ENCODE data around the gene FCMR. TPM values are rescaled to one million over a fixed set of nuclear protein-coding genes. Genes with fewer than 3 reads are reported as not detected.

Gene FCMR
- total RNA-seq, 4 donors from 2014 or later = 1.8 to 3.1 (median 2.6) TPM

- no peaks in the 10 kb centered on the region for H3K36me3 ChIP-seq
- no peaks in the 10 kb centered on the region for H3K27me3 ChIP-seq
- TF ChIP-seq EP300 (IDR thresholded peaks at IDR 0.05) (no peak), POLR2A (IDR thresholded peaks at IDR 0.05) (no peak), CTCF (IDR thresholded peaks at IDR 0.05) (no peak)
- H3K9me3 ChIP-seq = peaks cover 0 to 7% (median 0%) of the 10 kb centered on the region in 4 donors
- H3K4me3 ChIP-seq = no peak overlapping the region
- no peaks in the 10 kb centered on the region for H3K4me1 ChIP-seq
- no peak for DNase-seq (ENCODE audit: low spot score in 2 of 2)
- 85 to 87% methylated on average over 3 of the region's 3 CpGs for WGBS, 2 donors
- H3K27ac ChIP-seq = no peak overlapping the region
These were observed 49.6 kb downstream of the FCMR start for GRCh38 chr1:206872139-206872538.

- H3K9me3 ChIP-seq = no peaks in the 10 kb centered on the region
- no peaks in the 10 kb centered on the region for H3K27me3 ChIP-seq
- no peak for DNase-seq (ENCODE audit: low spot score in 2 of 2)
- H3K4me1 ChIP-seq = peaks cover 0 to 8% (median 0%) of the 10 kb centered on the region in 4 donors
- no peaks in the 10 kb centered on the region for H3K36me3 ChIP-seq
- 44 to 47% methylated on average over 1 of the region's 1 CpG for WGBS, 2 donors
- TF ChIP-seq CTCF (IDR thresholded peaks at IDR 0.05) = no peak
- no peak for TF ChIP-seq POLR2A (IDR thresholded peaks at IDR 0.05)
- no peak for TF ChIP-seq EP300 (IDR thresholded peaks at IDR 0.05)
- H3K4me3 ChIP-seq = no peak overlapping the region
- no peak overlapping the region for H3K27ac ChIP-seq
These were observed 53.5 kb downstream of the FCMR start for GRCh38 chr1:206868264-206868663.

DNA sequence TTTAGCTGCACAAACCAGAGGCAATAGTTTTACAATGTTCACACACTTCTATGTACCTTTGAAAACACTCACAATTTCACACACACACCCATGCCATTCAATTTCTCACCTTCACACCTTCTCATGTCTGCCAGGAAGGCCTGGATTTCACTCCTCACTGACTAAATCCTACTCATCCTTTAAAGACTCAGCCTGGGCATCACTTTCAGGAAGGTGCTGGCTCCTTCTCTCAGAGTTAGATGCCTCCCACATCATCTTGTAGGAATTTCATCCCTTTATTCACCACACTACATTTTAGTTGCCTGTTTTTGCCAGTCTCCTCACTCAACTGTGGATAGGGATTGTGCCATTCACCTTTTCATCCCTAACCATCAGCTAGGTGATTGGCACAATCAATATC, 54.0 kb downstream of the FCMR start:
- Histone ChIP-seq H3K4me3 (no peak overlapping the region), H3K36me3 (no peaks in the 10 kb centered on the region), H3K27ac (no peak overlapping the region), H3K27me3 (no peaks in the 10 kb centered on the region), H3K9me3 (no peaks in the 10 kb centered on the region), H3K4me1 (peaks cover 0 to 8% (median 0%) of the 10 kb centered on the region in 4 donors)
- DNase-seq (ENCODE audit: low spot score in 2 of 2) = no peak
- TF ChIP-seq CTCF (IDR thresholded peaks at IDR 0.05) = no peak
- TF ChIP-seq POLR2A (IDR thresholded peaks at IDR 0.05) = no peak
- no peak for TF ChIP-seq EP300 (IDR thresholded peaks at IDR 0.05)

- H3K4me1 ChIP-seq = peaks cover 0 to 8% (median 0%) of the 10 kb centered on the region in 4 donors
- H3K27me3 ChIP-seq = no peaks in the 10 kb centered on the region
- TF ChIP-seq CTCF (IDR thresholded peaks at IDR 0.05) = no peak
- TF ChIP-seq POLR2A (IDR thresholded peaks at IDR 0.05) = no peak
- TF ChIP-seq EP300 (IDR thresholded peaks at IDR 0.05) = no peak
- no peak for DNase-seq (ENCODE audit: low spot score in 2 of 2)
- H3K9me3 ChIP-seq = no peaks in the 10 kb centered on the region
- H3K4me3 ChIP-seq = no peak overlapping the region
- no peak overlapping the region for H3K27ac ChIP-seq
- no peaks in the 10 kb centered on the region for H3K36me3 ChIP-seq
- WGBS, 2 donors = 83 to 100% methylated on average over 1 of the region's 1 CpG
These were observed 54.5 kb downstream of the FCMR start for GRCh38 chr1:206867239-206867638.

GRCh38 chr1:206866062-206866461, 55.7 kb downstream of the FCMR start:
- no peaks in the 10 kb centered on the region for H3K27me3 ChIP-seq
- 37 to 50% methylated on average over 2 of the region's 2 CpGs for WGBS, 2 donors
- H3K36me3 ChIP-seq = no peaks in the 10 kb centered on the region
- peak overlapping the region in 1 of 4 donors; percentile 55 for H3K27ac ChIP-seq
- TF ChIP-seq EP300 (IDR thresholded peaks at IDR 0.05) (no peak), CTCF (IDR thresholded peaks at IDR 0.05) (no peak), POLR2A (IDR thresholded peaks at IDR 0.05) (no peak)
- H3K9me3 ChIP-seq = no peaks in the 10 kb centered on the region
- no peak for DNase-seq (ENCODE audit: low spot score in 2 of 2)
- H3K4me1 ChIP-seq = peaks cover 0 to 8% (median 0%) of the 10 kb centered on the region in 4 donors
- no peak overlapping the region for H3K4me3 ChIP-seq

All from tibial nerve (tissue), 4 donors.